Measurements from ENCODE around the gene HSD17B4.
"Not testable (repeated sequence)": the region's sequence is repeated elsewhere in the genome, so short reads cannot be mapped to it uniquely, and the experiment has no call there.

HSD17B4 gene

DNA sequence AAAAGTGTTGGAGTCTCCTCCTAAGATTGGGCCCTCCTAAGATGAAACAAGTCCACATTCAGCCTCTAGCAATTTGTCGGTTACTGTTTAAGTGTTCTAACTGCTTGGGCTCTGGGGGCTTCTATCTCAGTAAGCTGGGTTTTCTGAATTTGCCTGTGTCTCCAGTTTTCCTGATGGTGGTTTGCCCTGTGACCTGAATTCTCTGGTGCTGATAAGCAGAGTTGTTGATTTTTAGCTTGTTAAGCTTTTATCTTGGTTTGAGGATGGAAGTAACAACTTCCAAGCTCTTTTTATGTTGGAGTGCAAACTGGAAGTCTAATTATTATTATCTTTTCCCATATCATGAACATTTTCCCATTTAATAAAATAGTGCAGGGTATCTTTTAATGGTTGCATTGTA, 30.9 kb downstream of the HSD17B4 start:
- DNase-seq: no peak

GRCh38 chr5:119484884-119485283, 32.6 kb downstream of the HSD17B4 start:
- DNase-seq: no peak

DNA sequence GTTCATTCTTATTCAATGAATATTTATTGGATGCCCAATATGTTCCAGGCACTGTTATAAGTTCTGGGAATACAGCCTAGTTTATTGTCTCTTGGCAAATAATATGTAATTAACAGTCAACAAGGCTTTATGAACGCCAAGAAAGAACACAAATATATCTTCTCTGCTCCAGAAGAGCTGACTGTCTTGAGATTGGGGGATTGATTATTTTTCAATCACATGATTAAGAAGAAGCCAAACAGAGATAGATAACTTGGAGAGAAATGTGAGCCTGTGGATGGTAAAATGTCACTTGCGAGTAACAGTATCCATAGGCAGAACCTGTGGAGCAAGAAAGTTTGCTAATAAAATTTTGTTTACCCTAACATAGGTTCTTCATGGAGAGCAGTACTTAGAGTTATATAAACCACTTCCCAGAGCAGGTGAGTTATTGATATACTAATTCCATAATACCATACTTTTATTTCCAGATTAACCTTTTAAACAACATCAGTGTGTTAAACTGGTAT, 49.4 kb downstream of the HSD17B4 start:
- DNase-seq: no peak

DNA sequence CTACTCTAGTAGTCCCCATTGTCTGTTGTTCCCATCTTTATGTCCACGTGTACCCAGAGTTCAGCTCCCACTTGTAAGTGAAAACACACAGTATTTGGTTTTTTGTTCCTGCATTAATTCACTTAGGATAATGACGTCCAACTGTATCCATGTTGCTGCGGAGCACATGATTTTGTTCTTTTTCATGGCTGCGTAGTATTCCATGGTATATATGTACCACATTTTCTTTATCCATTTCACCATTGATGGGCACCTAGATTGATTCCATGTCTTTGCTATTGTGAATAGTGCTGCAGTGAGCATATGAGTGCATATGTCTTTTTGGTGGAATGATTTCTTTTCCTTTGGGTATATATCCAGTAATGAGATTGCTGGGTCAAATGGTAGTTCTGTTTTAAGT, 51.6 kb downstream of the HSD17B4 start:
- DNase-seq: not testable (repeated sequence)

DNA sequence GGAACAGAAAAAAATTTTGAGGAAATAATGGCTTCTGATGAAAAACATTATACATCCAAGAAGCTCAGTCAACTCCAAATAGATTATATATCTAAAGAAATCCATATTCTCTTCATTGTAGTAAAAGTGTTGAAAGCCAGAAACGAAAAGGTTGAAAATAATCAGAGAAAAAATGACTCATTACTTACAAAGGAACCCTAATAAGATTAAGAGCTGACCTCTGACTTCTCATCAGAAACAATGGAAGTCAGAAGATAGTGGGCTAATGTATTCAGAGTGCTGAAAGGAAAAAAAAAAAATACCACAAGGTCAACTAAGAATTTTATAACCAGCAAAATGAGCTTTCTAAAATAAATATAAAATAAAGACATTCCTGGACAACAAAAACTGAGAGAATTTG, 60.0 kb downstream of the HSD17B4 start:
- DNase-seq: no peak

DNA sequence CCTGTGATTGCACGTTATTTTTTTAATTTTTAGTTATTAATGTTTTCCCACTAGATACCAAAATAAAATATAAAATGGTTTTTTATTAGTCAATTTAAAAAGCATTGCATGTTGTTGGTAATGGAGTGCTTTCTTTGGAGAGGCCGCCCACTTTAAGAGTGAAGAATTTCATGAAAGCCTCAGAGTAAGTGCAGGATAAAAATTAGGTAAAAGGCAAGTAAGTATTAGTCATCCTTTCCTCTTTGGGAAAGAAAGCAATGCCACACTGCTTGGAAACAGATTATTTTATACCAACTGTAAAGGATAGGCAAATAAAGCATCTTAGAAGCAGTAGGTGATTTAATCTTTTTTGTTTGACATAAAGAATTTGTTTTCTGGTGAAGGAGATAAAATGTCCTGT, 62.9 kb downstream of the HSD17B4 start:
- no peak for DNase-seq

- DNase-seq: not testable (repeated sequence)
Observed at GRCh38 chr5:119517115-119517514, 64.8 kb downstream of the HSD17B4 start.

DNA sequence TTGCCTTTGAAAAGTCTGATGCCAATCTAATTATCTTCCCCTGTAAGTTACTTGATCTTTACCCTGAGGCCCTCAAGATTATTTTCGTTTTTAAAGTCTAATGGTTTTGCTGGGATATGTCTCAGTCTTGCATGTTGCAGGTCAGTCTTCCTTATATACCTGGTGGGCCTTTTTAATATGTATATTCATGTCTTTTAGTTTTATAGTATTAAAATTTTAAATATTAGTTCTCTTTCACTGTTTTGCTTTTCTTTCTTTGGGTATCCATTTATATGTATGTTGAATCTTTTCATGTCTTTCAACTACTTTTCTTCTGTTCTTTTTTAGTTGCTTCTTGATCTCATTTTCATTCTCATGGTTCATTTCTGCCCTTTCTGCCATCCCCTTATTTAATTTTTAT, 68.9 kb downstream of the HSD17B4 start:
- no peak for DNase-seq

- no peak for DNase-seq
Observed at GRCh38 chr5:119522841-119523240, 70.5 kb downstream of the HSD17B4 start.

GRCh38 chr5:119524485-119524884, 72.2 kb downstream of the HSD17B4 start:
- DNase-seq: no peak

GRCh38 chr5:119527351-119527750, 75.1 kb downstream of the HSD17B4 start:
- no peak for DNase-seq

DNA sequence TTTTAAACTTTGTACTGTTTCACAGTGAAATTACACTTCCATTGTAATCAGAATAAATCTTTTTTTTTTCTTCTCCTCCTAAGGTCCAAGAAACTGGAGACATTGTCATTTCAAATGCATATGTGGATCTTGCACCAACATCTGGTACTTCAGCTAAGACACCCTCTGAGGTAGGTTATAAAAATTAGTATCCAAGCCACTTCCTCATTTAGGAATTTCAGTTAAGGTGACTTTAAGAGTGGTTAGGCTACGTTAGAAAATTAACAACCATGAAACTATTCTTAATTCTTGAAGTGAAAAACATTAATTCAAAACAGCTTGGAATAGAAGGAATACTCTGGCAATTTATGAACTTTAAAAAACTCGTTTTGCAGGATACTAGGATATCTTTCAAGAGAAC, 77.5 kb downstream of the HSD17B4 start:
- DNase-seq: no peak

DNA sequence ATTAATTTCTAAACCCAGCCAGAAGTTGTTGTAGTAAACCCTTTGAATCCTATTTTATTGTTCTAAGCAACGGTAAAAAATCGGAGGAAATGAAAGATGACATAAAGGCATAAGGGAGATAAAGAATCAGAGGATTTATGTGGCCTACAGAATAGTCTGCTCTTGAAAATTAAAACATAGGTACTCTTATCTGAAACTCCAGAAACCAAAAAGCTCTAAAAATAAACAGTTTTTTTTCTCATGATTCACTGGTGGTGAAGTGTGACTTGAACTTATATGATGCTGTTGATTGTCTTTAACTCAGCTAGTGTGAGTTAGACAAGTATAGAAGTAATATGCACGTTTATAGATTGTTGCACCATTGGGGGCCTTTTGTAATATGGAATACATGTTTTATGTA, 80.3 kb downstream of the HSD17B4 start:
- no peak for DNase-seq

- no peak for DNase-seq
Observed at GRCh38 chr5:119537704-119538103, 85.4 kb downstream of the HSD17B4 start.

GRCh38 chr5:119541716-119542115, 89.4 kb downstream of the HSD17B4 start:
- DNase-seq: no peak

- DNase-seq: no peak
Observed at GRCh38 chr5:119551819-119552218, 99.5 kb downstream of the HSD17B4 start.

GRCh38 chr5:119554597-119554996, 102.3 kb downstream of the HSD17B4 start:
- no peak for DNase-seq

DNA sequence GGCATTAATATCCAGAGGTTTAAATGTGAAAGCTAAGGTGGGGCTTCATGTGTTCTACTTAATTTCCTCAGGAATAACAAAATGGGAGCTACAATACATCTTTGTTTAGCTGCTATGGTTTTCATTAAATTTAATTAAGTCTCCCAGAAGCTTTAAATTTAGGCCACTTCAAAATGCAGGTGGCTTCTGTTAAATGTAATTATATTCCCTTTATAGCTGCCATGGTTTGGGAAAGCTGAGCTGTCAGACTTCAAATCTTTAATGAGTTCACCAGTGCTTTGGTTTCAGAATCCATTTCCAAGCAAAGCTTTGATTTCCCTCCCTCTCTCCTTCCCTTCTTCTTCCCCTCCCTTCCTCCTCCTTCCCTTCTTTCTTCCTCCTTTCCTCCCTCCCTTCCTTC, 118.6 kb downstream of the HSD17B4 start:
- no peak for DNase-seq

DNA sequence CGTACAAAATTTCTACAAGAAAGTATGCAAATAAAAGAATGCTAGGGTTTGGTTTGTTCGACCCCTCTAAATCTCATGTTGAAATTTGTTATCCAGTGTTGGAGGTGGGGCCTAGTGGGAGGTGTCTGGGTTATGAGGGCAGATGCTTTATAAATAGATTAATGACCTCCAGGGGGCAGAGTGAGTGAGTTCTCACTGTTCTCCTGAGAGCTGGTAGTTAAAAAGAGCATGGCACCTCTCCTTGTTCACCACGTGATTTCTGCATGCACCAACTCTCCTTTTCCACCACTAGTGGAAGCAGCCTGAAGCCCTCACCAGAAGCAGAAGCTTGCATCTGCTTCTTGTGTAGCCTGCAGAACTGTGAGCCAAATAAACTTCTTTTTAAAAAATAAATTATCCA, 126.6 kb downstream of the HSD17B4 start:
- DNase-seq: no peak

GRCh38 chr5:119582987-119583386, 130.7 kb downstream of the HSD17B4 start:
- no peak for DNase-seq

DNA sequence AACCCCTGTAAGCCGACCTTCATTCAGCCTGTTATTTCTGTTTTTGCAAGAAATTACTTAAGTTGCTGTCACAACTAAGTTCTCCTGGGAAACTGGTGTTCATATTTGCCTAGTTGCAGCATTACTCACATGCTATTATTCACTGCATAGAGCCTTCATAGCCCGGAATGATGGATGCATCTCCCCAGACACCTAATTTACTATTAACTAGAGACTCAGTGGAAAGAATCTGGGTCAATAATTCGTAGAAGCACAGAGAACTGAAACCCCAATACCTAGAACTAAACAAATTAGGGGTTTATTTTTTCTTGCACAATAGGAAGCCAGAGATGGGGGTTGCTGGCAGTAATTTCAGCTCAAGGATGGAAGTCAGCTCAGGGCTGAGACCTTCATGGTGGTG, 131.4 kb downstream of the HSD17B4 start:
- no peak for DNase-seq
